Stimulated activated CD4-positive, alpha-beta T cell treated with anti-CD3 and anti-CD28 coated beads, Interleukin-1b, Interleukin-23, amount 100 ng/mL, for 48 hours (primary cell): ENCODE data around the gene MRPS6.
A peak's percentile ranks its signal among the peaks of the same experiment; 100 is the strongest.

ENCODE experiments used
- DNase-seq: peaks from one replicate; pipeline ENCODE4 v3.0.0-alpha.2; 2020

The MRPS6 gene

GRCh38 chr21:34105947-34106541 is 32.7 kb downstream of the MRPS6 start:
- no peak for DNase-seq

GRCh38 chr21:34107606-34108005 is 34.2 kb downstream of the MRPS6 start:
- no peak for DNase-seq

GRCh38 chr21:34109075-34109474 is 35.7 kb downstream of the MRPS6 start:
- no peak for DNase-seq

- no peak for DNase-seq
Measured at GRCh38 chr21:34110594-34111202, 37.3 kb downstream of the MRPS6 start.

GRCh38 chr21:34112316-34113033 is 39.1 kb downstream of the MRPS6 start:
- no peak for DNase-seq

- no peak for DNase-seq
Measured at GRCh38 chr21:34113842-34114241, 40.5 kb downstream of the MRPS6 start.

GRCh38 chr21:34115160-34115559 is 41.8 kb downstream of the MRPS6 start:
- DNase-seq = no peak

GRCh38 chr21:34116569-34116968 is 43.2 kb downstream of the MRPS6 start:
- no peak for DNase-seq

GRCh38 chr21:34120867-34121266 is 47.5 kb downstream of the MRPS6 start:
- DNase-seq = no peak

- DNase-seq = no peak
Measured at GRCh38 chr21:34122047-34122446, 48.7 kb downstream of the MRPS6 start.

GRCh38 chr21:34123609-34124008 is 50.2 kb downstream of the MRPS6 start:
- DNase-seq = no peak

GRCh38 chr21:34126269-34126668 is 52.9 kb downstream of the MRPS6 start:
- peak; percentile 22 for DNase-seq

- DNase-seq = no peak
Measured at GRCh38 chr21:34126691-34127090, 53.3 kb downstream of the MRPS6 start.

GRCh38 chr21:34128124-34128523 is 54.7 kb downstream of the MRPS6 start:
- DNase-seq = no peak

GRCh38 chr21:34128674-34129038 is 55.3 kb downstream of the MRPS6 start:
- no peak for DNase-seq

- DNase-seq = peak; percentile 83
Measured at GRCh38 chr21:34129039-34129891, 55.9 kb downstream of the MRPS6 start.

- DNase-seq = no peak
Measured at GRCh38 chr21:34129901-34130715, 56.7 kb downstream of the MRPS6 start.

- DNase-seq = no peak
Measured at GRCh38 chr21:34130716-34130985, 57.3 kb downstream of the MRPS6 start.

- DNase-seq = no peak
Measured at GRCh38 chr21:34131586-34131985, 58.2 kb downstream of the MRPS6 start.

- DNase-seq = no peak
Measured at GRCh38 chr21:34132202-34132601, 58.8 kb downstream of the MRPS6 start.

GRCh38 chr21:34132926-34133325 is 59.5 kb downstream of the MRPS6 start:
- no peak for DNase-seq

- DNase-seq = no peak
Measured at GRCh38 chr21:34133392-34133791, 60.0 kb downstream of the MRPS6 start.

- DNase-seq = no peak
Measured at GRCh38 chr21:34133802-34134201, 60.4 kb downstream of the MRPS6 start.
